Measurements from ENCODE around the gene TTI1. TPM values are rescaled to one million over a fixed set of nuclear protein-coding genes. Genes with fewer than 3 reads are reported as not detected.

The TTI1 gene
- total RNA-seq, 1 donor from 2014 or later = 13.4 TPM

DNA sequence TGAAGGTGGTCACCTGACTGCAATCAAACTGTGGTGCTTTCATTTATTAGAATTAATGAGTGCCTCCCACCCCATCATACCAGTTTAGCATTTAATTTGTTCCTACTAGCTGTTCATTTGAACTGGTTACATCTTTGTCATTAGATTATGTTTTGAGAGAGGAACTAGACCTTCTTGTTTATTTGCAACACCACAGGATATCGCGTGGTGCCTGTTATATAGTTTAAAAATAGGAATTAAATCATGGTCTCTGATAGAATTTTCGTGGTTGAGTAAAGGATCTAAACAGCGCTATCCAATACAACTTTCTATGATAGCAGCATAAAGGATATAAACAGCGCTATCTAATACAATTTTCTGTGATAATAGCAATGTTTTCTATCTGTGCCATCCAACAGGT is 3.1 kb upstream of the TTI1 start:
- Histone ChIP-seq H3K9me3 (ENCODE audit: insufficient read depth, low read depth, low read length) (no peaks in the 10 kb centered on the region), H3K4me1 (ENCODE audit: insufficient read depth, low read length) (peaks cover 17% of the 10 kb centered on the region), H3K9ac (ENCODE audit: low read length) (no peak overlapping the region), H3K27me3 (ENCODE audit: insufficient read depth, low read length) (no peaks in the 10 kb centered on the region), H3K27ac (ENCODE audit: low read depth, low read length) (no peak overlapping the region), H2AFZ (ENCODE audit: low read depth, low read length) (no peak overlapping the region), H4K20me1 (ENCODE audit: insufficient read depth, low read length) (peaks cover 20% of the 10 kb centered on the region), H3K4me3 (ENCODE audit: insufficient read depth, low read depth, low read length) (no peak overlapping the region), H3K79me2 (ENCODE audit: insufficient read depth, low read length) (peaks cover 97% of the 10 kb centered on the region), H3K4me2 (ENCODE audit: low read length) (no peak overlapping the region), H3K36me3 (ENCODE audit: insufficient read depth, low read length) (peaks cover 10% of the 10 kb centered on the region)
- Mint-ChIP-seq H3K36me3 (ENCODE audit: low read depth, unreplicated experiment) (peaks cover 13% of the 10 kb centered on the region), H3K27me3 (ENCODE audit: low read depth, unreplicated experiment) (no peaks in the 10 kb centered on the region), H3K4me1 (ENCODE audit: low read depth, unreplicated experiment) (peaks cover 21% of the 10 kb centered on the region), H3K4me3 (ENCODE audit: unreplicated experiment) (no peak overlapping the region), H3K9me3 (ENCODE audit: unreplicated experiment) (no peaks in the 10 kb centered on the region), H3K27ac (ENCODE audit: unreplicated experiment) (no peak overlapping the region)
- DNase-seq (ENCODE audit: low read depth) (no peak), FAIRE-seq (no peak)
- TF ChIP-seq, protein P1, sequence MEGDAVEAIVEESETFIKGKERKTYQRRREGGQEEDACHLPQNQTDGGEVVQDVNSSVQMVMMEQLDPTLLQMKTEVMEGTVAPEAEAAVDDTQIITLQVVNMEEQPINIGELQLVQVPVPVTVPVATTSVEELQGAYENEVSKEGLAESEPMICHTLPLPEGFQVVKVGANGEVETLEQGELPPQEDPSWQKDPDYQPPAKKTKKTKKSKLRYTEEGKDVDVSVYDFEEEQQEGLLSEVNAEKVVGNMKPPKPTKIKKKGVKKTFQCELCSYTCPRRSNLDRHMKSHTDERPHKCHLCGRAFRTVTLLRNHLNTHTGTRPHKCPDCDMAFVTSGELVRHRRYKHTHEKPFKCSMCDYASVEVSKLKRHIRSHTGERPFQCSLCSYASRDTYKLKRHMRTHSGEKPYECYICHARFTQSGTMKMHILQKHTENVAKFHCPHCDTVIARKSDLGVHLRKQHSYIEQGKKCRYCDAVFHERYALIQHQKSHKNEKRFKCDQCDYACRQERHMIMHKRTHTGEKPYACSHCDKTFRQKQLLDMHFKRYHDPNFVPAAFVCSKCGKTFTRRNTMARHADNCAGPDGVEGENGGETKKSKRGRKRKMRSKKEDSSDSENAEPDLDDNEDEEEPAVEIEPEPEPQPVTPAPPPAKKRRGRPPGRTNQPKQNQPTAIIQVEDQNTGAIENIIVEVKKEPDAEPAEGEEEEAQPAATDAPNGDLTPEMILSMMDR (IDR thresholded peaks at IDR 0.05; ENCODE audit: insufficient read depth, low read depth, low read length) = no peak
- no peak for TF ChIP-seq EZH2 (IDR thresholded peaks at IDR 0.05; ENCODE audit: insufficient read depth, low read length)

DNA sequence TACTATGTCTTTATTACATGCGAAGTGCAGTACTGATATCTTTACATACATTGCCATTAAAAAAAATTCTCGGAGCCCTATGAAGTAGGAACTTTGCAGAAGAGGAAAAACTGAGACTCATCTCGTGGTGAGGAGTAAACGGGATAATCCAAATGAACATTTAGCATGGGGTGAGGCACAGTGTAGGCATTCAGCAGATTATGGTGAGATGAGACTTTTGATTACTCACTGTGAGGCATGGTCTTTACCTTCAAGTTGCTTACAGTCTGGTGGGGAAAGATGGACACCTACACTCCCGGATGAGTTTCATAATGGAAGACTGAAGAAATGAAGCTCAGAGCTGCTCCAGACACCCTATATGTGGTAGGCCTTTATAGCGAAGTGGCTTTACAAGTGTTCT is 1.7 kb upstream of the TTI1 start:
- TF ChIP-seq EZH2 (IDR thresholded peaks at IDR 0.05; ENCODE audit: insufficient read depth, low read length) = no peak
- TF ChIP-seq, protein P1 (IDR thresholded peaks at IDR 0.05; ENCODE audit: insufficient read depth, low read depth, low read length) = no peak
- peak overlapping the region; percentile 99 for H3K4me2 ChIP-seq (ENCODE audit: low read length)
- no peak overlapping the region for H3K27ac ChIP-seq (ENCODE audit: low read depth, low read length)
- Mint-ChIP-seq H3K36me3 (ENCODE audit: low read depth, unreplicated experiment) (peaks cover 13% of the 10 kb centered on the region), H3K4me3 (ENCODE audit: unreplicated experiment) (peak overlapping the region; percentile 98), H3K27me3 (ENCODE audit: low read depth, unreplicated experiment) (no peaks in the 10 kb centered on the region), H3K4me1 (ENCODE audit: low read depth, unreplicated experiment) (peaks cover 19% of the 10 kb centered on the region), H3K9me3 (ENCODE audit: unreplicated experiment) (no peaks in the 10 kb centered on the region), H3K27ac (ENCODE audit: unreplicated experiment) (no peak overlapping the region)
- peaks cover 17% of the 10 kb centered on the region for H3K4me1 ChIP-seq (ENCODE audit: insufficient read depth, low read length)
- DNase-seq (ENCODE audit: low read depth) = peak; percentile 5
- H2AFZ ChIP-seq (ENCODE audit: low read depth, low read length) = no peak overlapping the region
- peaks cover 20% of the 10 kb centered on the region for H4K20me1 ChIP-seq (ENCODE audit: insufficient read depth, low read length)
- H3K4me3 ChIP-seq (ENCODE audit: insufficient read depth, low read depth, low read length) = peak overlapping the region; percentile 88
- no peaks in the 10 kb centered on the region for H3K9me3 ChIP-seq (ENCODE audit: insufficient read depth, low read depth, low read length)
- no peak for FAIRE-seq
- peaks cover 96% of the 10 kb centered on the region for H3K79me2 ChIP-seq (ENCODE audit: insufficient read depth, low read length)
- peaks cover 3% of the 10 kb centered on the region for H3K36me3 ChIP-seq (ENCODE audit: insufficient read depth, low read length)
- H3K27me3 ChIP-seq (ENCODE audit: insufficient read depth, low read length) = no peaks in the 10 kb centered on the region
- H3K9ac ChIP-seq (ENCODE audit: low read length) = peak overlapping the region; percentile 95

DNA sequence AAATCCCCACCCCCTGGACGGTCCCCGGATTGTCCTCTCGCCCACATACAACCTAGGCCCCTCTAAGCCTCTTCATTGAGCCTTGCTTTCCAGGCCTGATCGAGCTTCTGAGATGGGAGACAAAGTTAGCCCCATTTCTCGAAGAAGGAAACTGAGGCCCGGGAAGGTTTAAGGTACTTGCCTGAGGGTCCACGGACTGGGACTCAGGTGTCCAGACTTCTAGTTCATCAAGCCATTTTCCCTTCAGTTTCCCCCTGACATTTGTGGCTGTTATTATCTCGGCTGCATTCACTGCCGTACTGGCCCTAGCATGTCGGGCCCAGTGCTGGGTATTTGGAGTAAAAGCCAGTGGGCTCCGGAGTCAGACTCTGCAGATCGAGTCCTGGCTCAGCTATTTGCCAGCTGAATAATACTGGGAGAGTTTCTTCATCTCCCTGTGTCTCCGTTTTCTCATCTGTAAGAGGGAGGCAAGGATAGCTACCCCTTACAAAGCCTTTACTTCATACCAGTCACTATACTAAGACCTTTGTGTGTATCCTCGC is 923 bp upstream of the TTI1 start:
- FAIRE-seq (no peak), DNase-seq (ENCODE audit: low read depth) (no peak)
- H3K4me1 Mint-ChIP-seq (ENCODE audit: low read depth, unreplicated experiment) = peaks cover 19% of the 10 kb centered on the region
- H3K9ac ChIP-seq (ENCODE audit: low read length) = peak overlapping the region; percentile 95
- H3K9me3 Mint-ChIP-seq (ENCODE audit: unreplicated experiment) = no peaks in the 10 kb centered on the region
- TF ChIP-seq, protein P1 (IDR thresholded peaks at IDR 0.05; ENCODE audit: insufficient read depth, low read depth, low read length) = no peak
- no peak for TF ChIP-seq EZH2 (IDR thresholded peaks at IDR 0.05; ENCODE audit: insufficient read depth, low read length)
- H3K4me3 Mint-ChIP-seq (ENCODE audit: unreplicated experiment) = peak overlapping the region; percentile 98
- no peaks in the 10 kb centered on the region for H3K9me3 ChIP-seq (ENCODE audit: insufficient read depth, low read depth, low read length)
- H3K4me2 ChIP-seq (ENCODE audit: low read length) = peak overlapping the region; percentile 99
- H3K36me3 ChIP-seq (ENCODE audit: insufficient read depth, low read length) = peaks cover 3% of the 10 kb centered on the region
- H3K27ac Mint-ChIP-seq (ENCODE audit: unreplicated experiment) = peak overlapping the region; percentile 97
- H3K4me3 ChIP-seq (ENCODE audit: insufficient read depth, low read depth, low read length) = peak overlapping the region; percentile 88
- peaks cover 95% of the 10 kb centered on the region for H3K79me2 ChIP-seq (ENCODE audit: insufficient read depth, low read length)
- H3K27me3 ChIP-seq (ENCODE audit: insufficient read depth, low read length) = no peaks in the 10 kb centered on the region
- H3K4me1 ChIP-seq (ENCODE audit: insufficient read depth, low read length) = peaks cover 17% of the 10 kb centered on the region
- H4K20me1 ChIP-seq (ENCODE audit: insufficient read depth, low read length) = peaks cover 20% of the 10 kb centered on the region
- H3K36me3 Mint-ChIP-seq (ENCODE audit: low read depth, unreplicated experiment) = peaks cover 13% of the 10 kb centered on the region
- peak overlapping the region; percentile 87 for H2AFZ ChIP-seq (ENCODE audit: low read depth, low read length)
- peak overlapping the region; percentile 92 for H3K27ac ChIP-seq (ENCODE audit: low read depth, low read length)
- H3K27me3 Mint-ChIP-seq (ENCODE audit: low read depth, unreplicated experiment) = no peaks in the 10 kb centered on the region
